OCI-LY1 (cell line): Measurements from ENCODE around the gene MCTP2.
A peak's percentile ranks its signal among the peaks of the same experiment; 100 is the strongest.

ENCODE experiments used
- H2AFZ ChIP-seq: fragments of 200-600 bp; sonication (generic), shearing (Covaris generic); 2 replicates; pipeline ENCODE4 v1.6.0; 2014; ENCODE audit warnings: antibody characterized with exemption, mild to moderate bottlenecking, low read length
- H3F3A ChIP-seq: fragments of 200-600 bp; sonication (generic), shearing (Covaris generic); 2 replicates; pipeline ENCODE4 v1.6.0; 2014; ENCODE audit warnings: mild to moderate bottlenecking, antibody characterized with exemption, low read length, moderate library complexity; ENCODE audit not compliant: insufficient read depth
- H3K27ac ChIP-seq: fragments of 200-600 bp; sonication (generic); 2 replicates; pipeline ENCODE4 v1.5.1; 2014; ENCODE audit warnings: low read length, mixed run types, mild to moderate bottlenecking, low read depth; ENCODE audit not compliant: poor library complexity, severe bottlenecking
- H3K27me3 ChIP-seq: fragments of 200-600 bp; sonication (generic); 2 replicates; pipeline ENCODE4 v1.6.0; 2014; ENCODE audit warnings: antibody characterized with exemption, mild to moderate bottlenecking, low read length, moderate library complexity; ENCODE audit not compliant: insufficient read depth
- H3K36me3 ChIP-seq: fragments of 200-600 bp; sonication (generic); 2 replicates; pipeline ENCODE4 v1.6.1; 2014; ENCODE audit warnings: mild to moderate bottlenecking, antibody characterized with exemption, low read length, moderate library complexity, mixed read lengths; ENCODE audit not compliant: insufficient read depth
- H3K4me1 ChIP-seq: fragments of 200-600 bp; sonication (generic); 2 replicates; pipeline ENCODE4 v1.5.1; 2014; ENCODE audit warnings: mild to moderate bottlenecking, low read length, moderate library complexity; ENCODE audit not compliant: insufficient read depth, severe bottlenecking
- H3K4me2 ChIP-seq: fragments of 200-600 bp; sonication (generic), shearing (Covaris generic); 2 replicates; pipeline ENCODE4 v1.6.1; 2014; ENCODE audit warnings: low read length
- H3K4me3 ChIP-seq: fragments of 200-600 bp; sonication (generic); 2 replicates; pipeline ENCODE4 v1.5.1; 2014; ENCODE audit warnings: low read length, low read depth, mild to moderate bottlenecking, mixed read lengths; ENCODE audit not compliant: poor library complexity, severe bottlenecking
- H3K79me2 ChIP-seq: fragments of 200-600 bp; shearing (Covaris generic); 2 replicates; pipeline ENCODE4 v1.6.1; 2016; ENCODE audit warnings: mixed run types, low read length, mixed read lengths; ENCODE audit not compliant: insufficient read depth
- H3K9ac ChIP-seq: fragments of 200-600 bp; sonication (generic), shearing (Covaris generic); 2 replicates; pipeline ENCODE4 v1.6.1; 2014; ENCODE audit warnings: mild to moderate bottlenecking, low read length, mixed read lengths
- H3K9me2 ChIP-seq: fragments of 200-600 bp; sonication (generic), shearing (Covaris generic); 2 replicates; pipeline ENCODE4 v1.6.1; 2014; ENCODE audit warnings: low read depth, mild to moderate bottlenecking, low read length, mixed read lengths
- H3K9me3 ChIP-seq: fragments of 200-600 bp; shearing (Covaris generic); 2 replicates; pipeline ENCODE4 v1.6.1; 2014; ENCODE audit warnings: low read length, mixed read lengths
- H4K20me1 ChIP-seq: fragments of 200-600 bp; sonication (generic), shearing (Covaris generic); 2 replicates; pipeline ENCODE4 v1.6.0; 2016; ENCODE audit warnings: mild to moderate bottlenecking, low read length; ENCODE audit not compliant: insufficient read depth
- CTCF ChIP-seq: fragments of 200-600 bp; sonication (generic), shearing (Covaris generic); IDR thresholded peaks from 2 replicates; pipeline ENCODE4 v1.5.1; 2017; ENCODE audit warnings: mild to moderate bottlenecking, antibody characterized with exemption, low read length, moderate library complexity, mixed read lengths
- EZH2 ChIP-seq: fragments of 200-600 bp; sonication (generic), shearing (Covaris generic); IDR thresholded peaks from 2 replicates; pipeline ENCODE4 v1.8.0; 2017; ENCODE audit warnings: borderline replicate concordance, mixed run types, mild to moderate bottlenecking, antibody characterized with exemption, low read length, moderate library complexity, mixed read lengths

Gene MCTP2

GRCh38 chr15:94279736-94280135, 48.4 kb downstream of the MCTP2 start:
- TF ChIP-seq CTCF (no peak), EZH2 (no peak)
- no peak overlapping the region for H3K9ac ChIP-seq
- no peak overlapping the region for H2AFZ ChIP-seq
- H3K9me2 ChIP-seq = no peaks in the 10 kb centered on the region
- no peaks in the 10 kb centered on the region for H3K27me3 ChIP-seq
- peaks cover 35% of the 10 kb centered on the region for H3K36me3 ChIP-seq
- H3K9me3 ChIP-seq = 0 out of 2 replicates have a peak, but pooled peaks cover 4% of the 10 kb centered on the region
- no peak overlapping the region for H3K4me3 ChIP-seq
- H3F3A ChIP-seq = no peaks in the 10 kb centered on the region
- H3K4me2 ChIP-seq = no peak overlapping the region; the same call in 1 of the 2 replicates
- no peaks in the 10 kb centered on the region for H4K20me1 ChIP-seq
- no peak overlapping the region for H3K27ac ChIP-seq
- peaks cover 39% of the 10 kb centered on the region for H3K79me2 ChIP-seq
- peaks cover 61% of the 10 kb centered on the region for H3K4me1 ChIP-seq

GRCh38 chr15:94280301-94280700, 48.9 kb downstream of the MCTP2 start:
- Histone ChIP-seq H3K4me1 (peaks cover 63% of the 10 kb centered on the region), H3K79me2 (peaks cover 34% of the 10 kb centered on the region), H3K9me2 (no peaks in the 10 kb centered on the region)

GRCh38 chr15:94282269-94283250, 51.2 kb downstream of the MCTP2 start:
- Histone ChIP-seq H4K20me1 (no peaks in the 10 kb centered on the region), H2AFZ (no peak overlapping the region), H3K27ac (peak overlapping the region; percentile 53), H3K9me3 (0 out of 2 replicates have a peak, but pooled peaks cover 4% of the 10 kb centered on the region), H3K9ac (no peak overlapping the region; the same call in 1 of the 2 replicates), H3K27me3 (no peaks in the 10 kb centered on the region), H3F3A (0 out of 2 replicates have a peak, but pooled peaks cover 6% of the 10 kb centered on the region), H3K36me3 (peaks cover 35% of the 10 kb centered on the region), H3K9me2 (no peaks in the 10 kb centered on the region), H3K4me3 (no peak overlapping the region), H3K4me1 (peaks cover 79% of the 10 kb centered on the region), H3K79me2 (peaks cover 25% of the 10 kb centered on the region), H3K4me2 (no peak overlapping the region; the same call in 1 of the 2 replicates)
- TF ChIP-seq CTCF = no peak
- no peak for TF ChIP-seq EZH2

More at GRCh38 chr15:94280301-94280700, 48.9 kb downstream of the MCTP2 start:
- no peak overlapping the region for H3K4me2 ChIP-seq
- H3K4me3 ChIP-seq = no peak overlapping the region
- H3F3A ChIP-seq = no peaks in the 10 kb centered on the region
- H3K9ac ChIP-seq = no peak overlapping the region
- H3K36me3 ChIP-seq = peaks cover 35% of the 10 kb centered on the region
- no peaks in the 10 kb centered on the region for H3K27me3 ChIP-seq
- no peak overlapping the region for H2AFZ ChIP-seq
- TF ChIP-seq EZH2 (no peak), CTCF (no peak)
- H3K27ac ChIP-seq = no peak overlapping the region
- H3K9me3 ChIP-seq = 0 out of 2 replicates have a peak, but pooled peaks cover 4% of the 10 kb centered on the region
- no peaks in the 10 kb centered on the region for H4K20me1 ChIP-seq
